ENCODE measurements around the gene NCR2. TPM values are rescaled to one million over a fixed set of nuclear protein-coding genes. Genes with fewer than 3 reads are reported as not detected.

Gene NCR2
- total RNA-seq, 2 donors from 2014 or later, result not detected

DNA sequence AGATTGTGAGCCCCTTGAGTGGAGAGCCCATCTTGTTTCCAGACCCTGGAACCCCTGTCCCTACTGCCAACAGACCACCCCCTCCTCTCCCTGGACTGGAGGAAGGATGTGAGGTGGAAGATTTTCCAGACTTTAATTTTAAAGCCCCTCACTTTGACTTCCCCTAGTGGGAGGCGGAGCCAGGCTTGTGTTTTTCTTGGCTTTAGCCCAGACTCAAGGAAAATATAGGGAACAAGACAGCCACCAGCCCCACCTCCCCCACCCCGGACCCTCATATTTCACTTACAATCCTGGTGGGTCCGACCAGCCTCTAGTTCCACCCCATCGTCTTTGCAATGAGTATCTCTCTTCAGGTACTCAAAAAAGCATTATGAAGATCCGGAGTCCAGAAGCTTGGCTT lies 40.8 kb downstream of the NCR2 start:
- no peak for DNase-seq (ENCODE audit: low spot score)

DNA sequence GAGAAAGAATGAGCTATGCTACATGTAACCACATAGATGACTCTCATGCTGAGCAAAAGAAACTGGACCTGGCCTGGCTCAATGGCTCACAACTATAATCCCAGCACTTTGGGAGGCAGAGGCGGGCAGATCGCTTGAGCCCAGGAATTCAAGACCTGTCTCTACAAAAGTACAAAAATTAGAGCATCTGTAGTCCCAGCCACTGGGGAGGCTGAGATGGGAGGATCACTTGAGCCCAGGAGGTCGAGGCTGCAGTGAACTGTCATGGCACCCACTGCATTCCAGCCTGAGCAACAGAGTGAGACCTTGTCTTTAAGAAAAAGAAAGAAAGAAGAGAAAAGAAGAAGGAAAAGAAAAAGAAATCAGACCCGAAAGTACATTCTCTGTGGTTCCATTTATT lies 41.7 kb downstream of the NCR2 start:
- DNase-seq (ENCODE audit: low spot score), result no peak
- peaks cover 4 to 22% of the 10 kb centered on the region in 2 donors for H3K27me3 ChIP-seq

More for the DNA sequence above, 40.8 kb downstream of the NCR2 start:
- Histone ChIP-seq H3K4me1 (peaks cover 0 to 46% of the 10 kb centered on the region in 2 donors), H3K9me3 (no peaks in the 10 kb centered on the region), H3K4me3 (no peak overlapping the region), H3K27ac (no peak overlapping the region), H3K36me3 (no peaks in the 10 kb centered on the region), H3K27me3 (peaks cover 4 to 22% of the 10 kb centered on the region in 2 donors)
- TF ChIP-seq, protein P1, sequence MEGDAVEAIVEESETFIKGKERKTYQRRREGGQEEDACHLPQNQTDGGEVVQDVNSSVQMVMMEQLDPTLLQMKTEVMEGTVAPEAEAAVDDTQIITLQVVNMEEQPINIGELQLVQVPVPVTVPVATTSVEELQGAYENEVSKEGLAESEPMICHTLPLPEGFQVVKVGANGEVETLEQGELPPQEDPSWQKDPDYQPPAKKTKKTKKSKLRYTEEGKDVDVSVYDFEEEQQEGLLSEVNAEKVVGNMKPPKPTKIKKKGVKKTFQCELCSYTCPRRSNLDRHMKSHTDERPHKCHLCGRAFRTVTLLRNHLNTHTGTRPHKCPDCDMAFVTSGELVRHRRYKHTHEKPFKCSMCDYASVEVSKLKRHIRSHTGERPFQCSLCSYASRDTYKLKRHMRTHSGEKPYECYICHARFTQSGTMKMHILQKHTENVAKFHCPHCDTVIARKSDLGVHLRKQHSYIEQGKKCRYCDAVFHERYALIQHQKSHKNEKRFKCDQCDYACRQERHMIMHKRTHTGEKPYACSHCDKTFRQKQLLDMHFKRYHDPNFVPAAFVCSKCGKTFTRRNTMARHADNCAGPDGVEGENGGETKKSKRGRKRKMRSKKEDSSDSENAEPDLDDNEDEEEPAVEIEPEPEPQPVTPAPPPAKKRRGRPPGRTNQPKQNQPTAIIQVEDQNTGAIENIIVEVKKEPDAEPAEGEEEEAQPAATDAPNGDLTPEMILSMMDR (IDR thresholded peaks at IDR 0.05), result no peak

DNA sequence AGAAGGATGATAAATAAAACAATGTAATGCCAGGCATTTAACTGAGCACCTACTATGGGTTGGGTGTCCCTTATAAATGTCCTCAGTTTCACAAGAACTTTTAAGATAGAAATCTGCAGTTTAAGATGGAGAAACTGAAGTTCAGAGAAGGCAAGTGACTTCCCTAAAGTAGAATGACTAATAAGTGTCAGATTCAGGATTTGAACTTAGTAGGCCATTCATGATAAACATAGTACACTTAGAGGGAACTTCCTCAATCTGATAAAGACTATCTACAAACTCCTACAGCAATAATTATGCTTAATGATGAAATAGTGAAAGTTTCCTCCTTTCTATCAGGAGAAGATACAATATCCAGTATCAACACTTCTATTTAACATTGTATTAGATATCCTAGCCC lies 43.9 kb downstream of the NCR2 start:
- Histone ChIP-seq H3K4me1 (peaks cover 0 to 16% of the 10 kb centered on the region in 2 donors), H3K36me3 (no peaks in the 10 kb centered on the region), H3K4me3 (no peak overlapping the region), H3K9me3 (no peaks in the 10 kb centered on the region), H3K27ac (no peak overlapping the region), H3K27me3 (peaks cover 0 to 5% of the 10 kb centered on the region in 2 donors)
- no peak for DNase-seq (ENCODE audit: low spot score)
- TF ChIP-seq, protein P1 (IDR thresholded peaks at IDR 0.05), result no peak

More for the DNA sequence above, 41.7 kb downstream of the NCR2 start:
- Histone ChIP-seq H3K4me3 (no peak overlapping the region), H3K27ac (no peak overlapping the region), H3K36me3 (no peaks in the 10 kb centered on the region), H3K4me1 (peaks cover 0 to 37% of the 10 kb centered on the region in 2 donors), H3K9me3 (no peaks in the 10 kb centered on the region)
- TF ChIP-seq, protein P1 (IDR thresholded peaks at IDR 0.05), result no peak

DNA sequence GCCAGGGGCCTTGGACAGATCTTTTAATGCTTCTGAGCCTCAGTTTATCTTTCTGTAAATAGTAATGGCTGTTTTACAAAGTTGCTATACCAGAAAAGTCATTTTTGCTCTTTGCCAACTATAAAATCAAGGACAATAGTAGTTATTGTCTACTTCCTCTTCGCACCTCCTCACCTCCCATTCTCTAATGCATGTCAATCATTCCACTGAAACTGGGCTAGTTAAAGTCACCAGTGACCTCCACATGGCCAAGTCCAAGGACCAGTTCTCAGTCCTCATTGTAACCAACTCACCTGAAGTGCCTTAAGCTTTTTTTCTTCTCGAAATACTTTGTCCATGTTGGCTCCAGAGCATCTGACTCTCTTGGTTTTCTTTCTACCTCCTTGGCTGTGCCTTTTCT lies 51.2 kb downstream of the NCR2 start:
- Histone ChIP-seq H3K36me3 (no peaks in the 10 kb centered on the region), H3K27me3 (no peaks in the 10 kb centered on the region), H3K27ac (no peak overlapping the region), H3K4me3 (no peak overlapping the region), H3K4me1 (no peaks in the 10 kb centered on the region), H3K9me3 (no peaks in the 10 kb centered on the region)
- DNase-seq (ENCODE audit: low spot score), result no peak
- TF ChIP-seq, protein P1 (IDR thresholded peaks at IDR 0.05), result no peak

DNA sequence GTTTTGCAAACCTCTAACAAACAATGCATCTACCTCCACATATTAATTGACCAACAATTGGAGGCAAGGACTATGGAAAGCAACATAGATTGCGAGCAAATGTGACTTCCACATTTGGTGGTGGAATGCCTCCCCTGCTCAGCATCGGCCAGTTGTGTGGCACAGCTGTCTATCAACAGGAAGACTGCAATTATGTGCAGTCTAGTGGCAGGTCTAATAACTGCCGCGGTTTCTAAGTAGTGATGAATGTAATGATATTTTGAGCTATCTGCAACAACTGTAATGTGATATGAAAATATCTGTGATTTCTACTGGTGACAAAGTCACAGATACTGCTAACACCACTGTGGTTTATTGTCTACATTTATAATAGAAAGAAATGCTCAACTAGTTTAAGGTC lies 56.8 kb downstream of the NCR2 start:
- TF ChIP-seq, protein P1 (IDR thresholded peaks at IDR 0.05), result no peak
- H3K36me3 ChIP-seq, result no peaks in the 10 kb centered on the region
- no peaks in the 10 kb centered on the region for H3K27me3 ChIP-seq
- H3K9me3 ChIP-seq, result peaks cover 0 to 14% of the 10 kb centered on the region in 2 donors
- DNase-seq (ENCODE audit: low spot score), result no peak
- no peaks in the 10 kb centered on the region for H3K4me1 ChIP-seq
- H3K4me3 ChIP-seq, result no peak overlapping the region
- no peak overlapping the region for H3K27ac ChIP-seq

DNA sequence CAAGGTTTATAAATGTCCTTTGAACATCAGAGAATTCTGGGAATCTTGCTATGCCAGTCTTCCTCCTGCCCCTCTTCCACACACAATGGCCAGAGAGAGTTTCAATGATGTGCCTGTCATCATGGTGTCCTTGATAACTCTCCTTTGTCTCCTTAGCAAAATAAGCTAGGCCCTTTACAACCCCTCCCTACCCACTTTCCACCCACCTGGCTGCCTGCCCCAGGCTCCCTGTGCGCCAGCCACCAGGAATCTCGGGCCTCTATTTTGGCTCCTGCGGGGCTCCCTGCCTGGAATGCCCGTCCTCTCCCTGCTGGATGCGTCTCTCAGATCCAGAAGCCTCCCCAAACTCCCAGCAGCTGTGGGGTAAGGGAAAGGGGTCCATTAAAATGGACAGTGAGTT lies 60.9 kb downstream of the NCR2 start:
- H3K4me1 ChIP-seq, result no peaks in the 10 kb centered on the region
- H3K27me3 ChIP-seq, result no peaks in the 10 kb centered on the region
- no peak overlapping the region for H3K27ac ChIP-seq
- no peak for DNase-seq (ENCODE audit: low spot score)
- no peaks in the 10 kb centered on the region for H3K36me3 ChIP-seq
- H3K9me3 ChIP-seq, result peaks cover 0 to 19% of the 10 kb centered on the region in 2 donors
- TF ChIP-seq, protein P1 (IDR thresholded peaks at IDR 0.05), result no peak
- H3K4me3 ChIP-seq, result no peak overlapping the region
